Progenitor cell of endocrine pancreas (in vitro differentiated cells): ENCODE measurements around the gene TMED10. TPM values are rescaled to one million over a fixed set of nuclear protein-coding genes. Genes with fewer than 3 reads are reported as not detected.

Experiments
- DNase-seq: peaks from one replicate; pipeline ENCODE4 v3.0.0; 2021; ENCODE audit warnings: low spot score; ENCODE audit not compliant: unreplicated experiment
- H3K27ac Mint-ChIP-seq: 2 replicates; pipeline ENCODE4 v1.8.0; 2021; ENCODE audit warnings: mild to moderate bottlenecking, moderate library complexity, mixed read lengths
- H3K27me3 Mint-ChIP-seq: 2 replicates; pipeline ENCODE4 v1.8.0; 2021; ENCODE audit warnings: mixed read lengths
- H3K36me3 Mint-ChIP-seq: 2 replicates; pipeline ENCODE4 v1.8.0; 2022; ENCODE audit warnings: mixed read lengths; ENCODE audit not compliant: insufficient read depth
- H3K4me1 Mint-ChIP-seq: 2 replicates; pipeline ENCODE4 v1.8.0; 2021; ENCODE audit warnings: low read depth, mixed read lengths
- H3K4me3 Mint-ChIP-seq: 2 replicates; pipeline ENCODE4 v1.8.0; 2021; ENCODE audit warnings: low read depth, mild to moderate bottlenecking, moderate library complexity, mixed read lengths
- H3K9me3 Mint-ChIP-seq: 2 replicates; pipeline ENCODE4 v1.8.0; 2021; ENCODE audit warnings: low read depth, mixed read lengths
- total RNA-seq: library from RNA; stranded (reverse); gene quantifications from 2 replicates; pipeline ENCODE4 v1.2.1, GENCODE V29; 2021
- TF ChIP-seq, protein P1 (sequence below): fragments of 200-600 bp; sonication (generic); IDR thresholded peaks from one replicate; pipeline ENCODE4 v1.5.0; 2021; ENCODE audit warnings: antibody characterized with exemption, mild to moderate bottlenecking; ENCODE audit not compliant: unreplicated experiment

Gene TMED10
- total RNA-seq, 1 donor from 2014 or later, result 288 TPM

DNA sequence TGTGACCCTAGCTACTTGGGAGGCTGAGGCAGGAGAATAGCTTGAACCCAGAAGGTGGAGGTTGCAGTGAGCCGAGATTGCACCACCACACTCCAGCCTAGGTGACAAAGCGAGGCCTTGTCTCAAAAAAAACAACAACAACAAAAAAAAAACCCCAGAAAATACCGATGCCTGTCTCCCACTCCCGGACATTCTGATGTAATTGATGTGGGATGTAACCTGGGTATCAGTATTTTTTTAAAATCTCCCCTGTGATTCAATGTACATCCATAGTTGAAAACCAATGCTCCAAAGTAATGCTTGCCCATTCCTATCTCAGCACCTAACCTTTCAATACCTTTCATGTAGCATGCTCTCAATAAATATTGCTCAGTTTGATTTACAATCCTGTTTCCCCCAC lies 11.7 kb upstream of the TMED10 start:
- Mint-ChIP-seq H3K4me3 (no peak overlapping the region), H3K36me3 (peaks cover 2% of the 10 kb centered on the region), H3K4me1 (peaks cover 3% of the 10 kb centered on the region), H3K9me3 (no peaks in the 10 kb centered on the region), H3K27me3 (peaks cover 36% of the 10 kb centered on the region), H3K27ac (no peak overlapping the region)
- no peak for DNase-seq
- TF ChIP-seq, protein P1, sequence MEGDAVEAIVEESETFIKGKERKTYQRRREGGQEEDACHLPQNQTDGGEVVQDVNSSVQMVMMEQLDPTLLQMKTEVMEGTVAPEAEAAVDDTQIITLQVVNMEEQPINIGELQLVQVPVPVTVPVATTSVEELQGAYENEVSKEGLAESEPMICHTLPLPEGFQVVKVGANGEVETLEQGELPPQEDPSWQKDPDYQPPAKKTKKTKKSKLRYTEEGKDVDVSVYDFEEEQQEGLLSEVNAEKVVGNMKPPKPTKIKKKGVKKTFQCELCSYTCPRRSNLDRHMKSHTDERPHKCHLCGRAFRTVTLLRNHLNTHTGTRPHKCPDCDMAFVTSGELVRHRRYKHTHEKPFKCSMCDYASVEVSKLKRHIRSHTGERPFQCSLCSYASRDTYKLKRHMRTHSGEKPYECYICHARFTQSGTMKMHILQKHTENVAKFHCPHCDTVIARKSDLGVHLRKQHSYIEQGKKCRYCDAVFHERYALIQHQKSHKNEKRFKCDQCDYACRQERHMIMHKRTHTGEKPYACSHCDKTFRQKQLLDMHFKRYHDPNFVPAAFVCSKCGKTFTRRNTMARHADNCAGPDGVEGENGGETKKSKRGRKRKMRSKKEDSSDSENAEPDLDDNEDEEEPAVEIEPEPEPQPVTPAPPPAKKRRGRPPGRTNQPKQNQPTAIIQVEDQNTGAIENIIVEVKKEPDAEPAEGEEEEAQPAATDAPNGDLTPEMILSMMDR, result no peak

DNA sequence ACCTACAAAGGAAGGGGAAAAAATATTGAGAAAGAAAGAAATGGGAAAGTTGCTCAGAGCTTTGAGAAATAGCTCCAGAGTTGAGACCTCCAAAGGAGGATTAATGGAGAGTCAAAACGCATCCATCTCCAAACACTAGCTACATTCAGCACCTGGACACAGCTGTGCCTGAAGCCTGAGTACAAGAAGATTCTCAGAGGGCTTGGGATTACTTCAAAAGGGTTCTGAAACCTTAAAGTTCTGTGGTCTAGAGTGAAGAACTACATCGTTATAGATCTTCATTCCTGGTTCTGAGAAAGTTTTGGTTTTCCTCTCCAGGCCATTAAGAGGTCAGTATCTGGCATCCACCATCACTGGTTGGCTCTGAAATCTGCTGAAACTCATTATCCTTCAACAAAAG lies 10.5 kb upstream of the TMED10 start:
- Mint-ChIP-seq H3K27me3 (peaks cover 33% of the 10 kb centered on the region), H3K9me3 (no peaks in the 10 kb centered on the region), H3K4me1 (peaks cover 8% of the 10 kb centered on the region), H3K4me3 (no peak overlapping the region), H3K27ac (no peak overlapping the region), H3K36me3 (peaks cover 2% of the 10 kb centered on the region)
- TF ChIP-seq, protein P1, result no peak
- no peak for DNase-seq

- no peak for DNase-seq
- Mint-ChIP-seq H3K4me1 (peaks cover 8% of the 10 kb centered on the region), H3K9me3 (no peaks in the 10 kb centered on the region), H3K27me3 (peaks cover 33% of the 10 kb centered on the region), H3K27ac (no peak overlapping the region), H3K4me3 (no peak overlapping the region), H3K36me3 (peaks cover 2% of the 10 kb centered on the region)
- TF ChIP-seq, protein P1, result no peak
Measured at GRCh38 chr14:75185251-75186040, 9.0 kb upstream of the TMED10 start.

DNA sequence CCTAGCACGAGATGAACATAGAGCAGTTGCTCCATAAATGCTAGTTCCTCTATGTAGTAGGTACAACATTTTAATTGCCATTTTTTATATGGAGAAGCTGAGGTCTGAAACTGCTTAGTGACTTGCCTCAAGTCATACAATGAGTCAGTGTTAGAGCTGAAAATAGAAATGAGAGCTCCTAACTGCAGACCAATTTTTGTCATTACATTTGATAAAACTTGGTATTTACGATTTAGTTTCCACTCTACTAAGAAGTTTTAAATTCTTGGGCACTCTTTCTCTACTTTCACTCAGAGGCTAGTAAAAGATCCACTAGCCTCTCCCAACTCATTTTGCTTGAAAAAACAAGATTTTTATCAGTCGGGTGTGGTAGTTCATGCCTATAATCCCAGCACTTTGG lies 8.1 kb upstream of the TMED10 start:
- H3K27ac Mint-ChIP-seq, result no peak overlapping the region

GRCh38 chr14:75184039-75184438 lies 7.6 kb upstream of the TMED10 start:
- no peak overlapping the region for H3K27ac Mint-ChIP-seq
- H3K4me3 Mint-ChIP-seq, result no peak overlapping the region
- H3K27me3 Mint-ChIP-seq, result peaks cover 26% of the 10 kb centered on the region
- H3K36me3 Mint-ChIP-seq, result peaks cover 2% of the 10 kb centered on the region
- DNase-seq, result no peak
- TF ChIP-seq, protein P1, result no peak
- no peaks in the 10 kb centered on the region for H3K9me3 Mint-ChIP-seq
- H3K4me1 Mint-ChIP-seq, result peaks cover 8% of the 10 kb centered on the region

More for the DNA sequence above, 8.1 kb upstream of the TMED10 start:
- H3K4me3 Mint-ChIP-seq, result no peak overlapping the region
- TF ChIP-seq, protein P1, result no peak
- DNase-seq, result no peak
- H3K4me1 Mint-ChIP-seq, result peaks cover 8% of the 10 kb centered on the region
- H3K9me3 Mint-ChIP-seq, result no peaks in the 10 kb centered on the region
- peaks cover 30% of the 10 kb centered on the region for H3K27me3 Mint-ChIP-seq
- peaks cover 2% of the 10 kb centered on the region for H3K36me3 Mint-ChIP-seq
